HG03039 (cell line): ENCODE results near the gene MLEC.

ENCODE experiments used
- ATAC-seq: cut with Tn5 transposase; IDR thresholded peaks from one replicate; pipeline ENCODE4 v1.9.1; 2021; ENCODE audit warnings: mild to moderate bottlenecking, moderate library complexity; ENCODE audit not compliant: unreplicated experiment

The MLEC gene

DNA sequence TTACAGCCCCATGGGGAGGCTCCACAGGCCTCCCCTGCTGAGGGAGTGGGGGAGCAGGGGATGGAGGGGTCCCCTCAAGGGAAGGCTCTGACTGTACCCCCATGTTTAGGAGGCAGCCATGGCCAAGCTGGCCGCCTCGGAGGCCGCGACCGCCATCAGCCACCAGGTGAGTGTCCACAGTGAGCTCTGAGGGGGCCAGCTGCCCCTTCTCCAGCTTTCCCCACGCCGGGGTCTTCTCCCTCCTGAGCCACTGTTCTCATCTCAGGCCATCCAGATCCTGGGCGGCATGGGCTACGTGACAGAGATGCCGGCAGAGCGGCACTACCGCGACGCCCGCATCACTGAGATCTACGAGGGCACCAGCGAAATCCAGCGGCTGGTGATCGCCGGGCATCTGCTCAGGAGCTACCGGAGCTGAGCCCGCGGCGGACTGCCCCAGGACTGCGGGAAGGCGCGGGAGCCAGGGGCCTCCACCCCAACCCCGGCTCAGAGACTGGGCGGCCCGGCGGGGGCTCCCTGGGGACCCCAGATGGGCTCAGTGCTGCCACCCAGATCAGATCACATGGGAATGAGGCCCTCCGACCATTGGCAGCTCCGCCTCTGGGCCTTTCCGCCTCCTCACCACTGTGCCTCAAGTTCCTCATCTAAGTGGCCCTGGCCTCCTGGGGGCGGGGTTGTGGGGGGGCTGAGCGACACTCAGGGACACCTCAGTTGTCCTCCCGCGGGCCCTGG lies 52.2 kb downstream of the MLEC start:
- ATAC-seq: no peak

- no peak for ATAC-seq
Observed at GRCh38 chr12:120739821-120740613, 53.1 kb downstream of the MLEC start.

GRCh38 chr12:120740871-120741270 lies 53.9 kb downstream of the MLEC start:
- ATAC-seq: no peak

DNA sequence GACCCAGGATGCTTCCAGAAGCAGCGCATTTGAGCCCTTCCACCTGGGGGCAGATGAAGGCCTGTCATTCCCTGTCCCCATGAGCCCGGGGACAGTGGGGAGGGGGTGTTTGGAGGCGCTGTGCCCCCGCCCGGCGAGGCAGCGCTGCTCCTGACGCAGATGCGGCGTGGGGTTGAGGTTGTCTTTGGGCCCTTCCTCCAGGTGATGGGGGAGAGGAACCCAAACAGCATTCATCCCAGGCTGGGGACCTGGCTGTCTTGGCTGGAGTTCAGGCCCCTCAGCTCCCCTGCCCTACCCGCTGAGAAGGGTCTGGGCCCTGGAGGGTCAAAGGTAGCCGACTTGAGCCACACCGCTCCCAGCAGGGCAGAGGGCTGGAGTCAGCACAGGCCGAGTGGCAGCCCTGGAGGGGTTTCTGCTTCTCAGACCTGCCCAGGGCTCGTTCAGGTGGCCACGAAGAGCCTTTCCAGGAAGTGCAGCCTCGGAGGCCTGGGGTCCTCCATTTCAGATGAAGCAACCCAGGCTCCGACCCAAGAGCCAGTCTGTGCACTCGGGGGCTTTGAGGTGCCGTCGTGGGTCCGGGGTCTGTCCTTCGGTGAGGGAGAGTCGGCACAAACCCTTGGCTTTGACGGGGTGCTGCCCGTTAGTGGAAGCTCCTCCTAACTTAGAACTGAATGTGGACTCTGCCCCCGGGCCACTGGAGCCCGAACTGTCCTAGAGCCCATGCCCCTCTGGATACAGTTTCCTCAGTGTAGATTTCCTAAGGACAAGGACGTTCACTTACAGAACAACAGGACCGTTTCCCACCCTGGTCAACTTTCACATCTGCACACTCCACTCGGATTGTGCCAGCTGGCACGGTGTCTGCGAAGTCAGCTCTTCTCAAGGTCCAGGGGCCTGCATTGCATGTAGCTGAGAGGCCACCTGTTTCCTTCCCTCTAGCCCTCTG lies 54.8 kb downstream of the MLEC start:
- no peak for ATAC-seq

GRCh38 chr12:120744922-120745493 lies 58.1 kb downstream of the MLEC start:
- no peak for ATAC-seq

GRCh38 chr12:120748242-120748641 lies 61.3 kb downstream of the MLEC start:
- ATAC-seq: no peak

DNA sequence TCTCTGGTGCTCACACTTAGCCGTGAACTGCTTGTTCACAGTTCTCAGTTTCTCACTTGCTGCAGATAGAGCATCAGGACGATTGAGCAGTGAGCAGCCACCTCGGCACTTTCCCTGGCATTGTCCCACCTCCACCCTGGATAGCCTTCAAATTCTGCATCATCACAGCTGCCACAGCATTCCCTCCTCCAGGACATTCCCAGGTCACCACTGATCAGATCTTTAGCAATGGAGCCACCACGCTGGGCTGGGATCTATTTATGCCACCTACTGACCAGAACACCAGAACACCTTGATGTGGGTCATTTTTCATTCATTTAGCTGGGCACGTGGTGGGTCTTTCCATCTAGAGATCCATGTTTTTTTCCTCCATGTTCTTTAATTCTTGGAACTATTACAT lies 62.3 kb downstream of the MLEC start:
- ATAC-seq: no peak

DNA sequence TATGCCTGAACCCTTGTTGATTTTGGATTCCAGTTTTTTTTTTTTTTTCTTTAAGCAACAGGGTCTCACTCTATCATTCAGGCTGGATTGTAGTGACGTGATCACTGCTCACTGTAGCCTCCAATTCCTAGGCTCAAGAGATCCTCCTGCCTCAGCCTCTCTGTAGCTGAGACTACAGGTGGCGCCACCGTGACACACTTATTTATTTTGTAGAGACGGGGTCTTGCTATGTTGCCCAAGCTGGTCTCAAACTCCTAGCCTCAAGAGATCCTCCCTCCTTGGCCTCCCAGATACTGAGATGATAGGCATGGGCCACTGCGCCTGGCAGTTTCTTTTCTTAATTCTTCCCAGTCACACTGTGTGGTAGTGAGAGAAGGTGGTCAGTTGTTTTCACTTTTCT lies 63.9 kb downstream of the MLEC start:
- ATAC-seq: no peak

DNA sequence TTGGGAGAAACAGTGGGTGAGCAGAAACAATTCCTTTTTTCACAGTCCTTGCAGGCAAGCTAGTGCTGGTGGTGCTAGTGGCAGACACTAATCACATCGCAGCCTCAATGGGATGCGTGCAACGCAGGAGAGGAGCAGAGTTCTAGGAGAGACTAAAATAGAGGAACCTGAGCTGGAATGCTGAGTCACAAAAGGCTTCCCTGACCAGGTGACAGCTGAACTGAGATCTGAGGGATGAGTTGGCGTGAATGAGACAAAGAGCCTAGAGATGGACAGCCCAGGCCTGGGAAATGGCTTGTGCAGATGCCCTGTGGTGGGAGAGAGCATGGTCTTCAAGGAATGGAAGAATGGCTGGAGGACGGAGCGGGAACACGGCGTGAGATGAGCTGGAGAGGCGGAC lies 64.4 kb downstream of the MLEC start:
- ATAC-seq: no peak
